ENCODE data around the gene PCBP3. TPM values are rescaled to one million over a fixed set of nuclear protein-coding genes. Genes with fewer than 3 reads are reported as not detected.

The PCBP3 gene
- total and polyA plus RNA-seq, 2 of the 8 experiments (the other 6 are each of a cell fraction or from before 2014, with no cell fraction given) = 3.5 to 6.3 TPM

- TF ChIP-seq CHD7 (IDR thresholded peaks at IDR 0.05; ENCODE audit: insufficient replicate concordance, low read length) (no peak), HDAC6 (IDR thresholded peaks at IDR 0.05; ENCODE audit: low read depth, low read length) (no peak), CBX8 (IDR thresholded peaks at IDR 0.05; ENCODE audit: borderline replicate concordance, low read depth, low read length) (no peak), EZH2 (IDR thresholded peaks at IDR 0.05; ENCODE audit: low read depth, low read length, severe bottlenecking) (no peak), TBP (IDR thresholded peaks at IDR 0.05; ENCODE audit: low read depth, low read length) (no peak), CHD2 (IDR thresholded peaks at IDR 0.05; ENCODE audit: low read length) (no peak)
Measured at GRCh38 chr21:45829668-45830067, 186.1 kb downstream of the PCBP3 start (continued).
